Endothelial cell of umbilical vein (primary cell): Measurements from ENCODE around the gene DUSP10. TPM values are rescaled to one million over a fixed set of nuclear protein-coding genes. Genes with fewer than 3 reads are reported as not detected.
A peak's percentile ranks its signal among the peaks of the same experiment; 100 is the strongest.

Experiments
- BruUV-seq: library from RNA; stranded (reverse); fragments of 400-500 nt; replicated peaks from 2 replicates; lab custom pipeline; 2021; lab: Mats Ljungman, UMichigan
- CTCF ChIA-PET: fragments of 300-600, 350-600 bp; sonication (Branson Sonifier 250); formaldehyde crosslinking; loops from one replicate; lab custom pipeline; 2021; ENCODE audit warnings: antibody characterized with exemption, inconsistent platforms; lab: Charles Lee
- POLR2A ChIA-PET: fragments of 300-600, 350-600 bp; sonication (Branson Sonifier 250); formaldehyde crosslinking; loops from one replicate; lab custom pipeline; 2021; ENCODE audit warnings: antibody characterized with exemption, inconsistent platforms; lab: Charles Lee
- DNase-seq: peaks from one replicate; pipeline ENCODE4 v3.0.0-alpha.2; 2011; ENCODE audit warnings: low read depth, low spot score
- FAIRE-seq: peaks from 2 replicates; lab custom pipeline; 2011; peaks lifted over from hg19 to GRCh38; lab: Jason Lieb, UNC
- H2AFZ ChIP-seq: 2 replicates; pipeline ENCODE4 v1.6.0; 2012; ENCODE audit warnings: low read depth, low read length, control low read depth, inconsistent platforms
- H3K27ac ChIP-seq: 2 replicates; pipeline ENCODE4 v1.5.1; 2011; ENCODE audit warnings: low read depth, mild to moderate bottlenecking, control low read depth, low read length, moderate library complexity; ENCODE audit not compliant: insufficient read depth
- H3K27me3 ChIP-seq, 2 experiments: 2 replicates each; pipeline versions ENCODE4 v1.6.0 to v1.6.1; 2011; ENCODE audit warnings: low read length in 2 of 2, mixed read lengths in 1 of 2; ENCODE audit not compliant: control insufficient read depth in 2 of 2, insufficient read depth in 2 of 2
- H3K36me3 ChIP-seq, 2 experiments: 2 replicates in 1 of 2; 3 replicates in 1 of 2; pipeline ENCODE4 v1.5.1; 2011; ENCODE audit warnings: low read length in 2 of 2, mild to moderate bottlenecking in 1 of 2, moderate library complexity in 1 of 2; ENCODE audit not compliant: control insufficient read depth in 2 of 2, insufficient read depth in 2 of 2; ENCODE audit errors: extremely low read depth in 1 of 2
- H3K4me1 ChIP-seq: 3 replicates; pipeline ENCODE4 v1.5.1; 2011; ENCODE audit warnings: mild to moderate bottlenecking, low read length; ENCODE audit not compliant: control insufficient read depth, insufficient read depth; ENCODE audit errors: extremely low read depth
- H3K4me2 ChIP-seq: 2 replicates; pipeline ENCODE4 v1.6.1; 2011; ENCODE audit warnings: low read length, control low read depth, mixed read lengths; ENCODE audit not compliant: insufficient read depth
- H3K4me3 ChIP-seq, 3 experiments: fragments of 200-600 bp in 1 of 3; sonication (generic), shearing (Covaris generic) in 1 of 3; replicated peaks in 1 of 3; 2 replicates each; pipeline ENCODE4 v1.5.1; 2011 to 2016; ENCODE audit warnings: control low read depth in 3 of 3, low read length in 3 of 3, mild to moderate bottlenecking in 2 of 3, inconsistent platforms in 1 of 3, low read depth in 1 of 3, moderate library complexity in 1 of 3; ENCODE audit not compliant: insufficient read depth in 1 of 3
- H3K79me2 ChIP-seq: 2 replicates; pipeline ENCODE4 v1.6.0; 2012; ENCODE audit warnings: low read length, inconsistent platforms; ENCODE audit not compliant: control insufficient read depth, insufficient read depth
- H3K9ac ChIP-seq: replicated peaks from 2 replicates; pipeline ENCODE3; 2011; ENCODE audit warnings: low read length, control low read depth; ENCODE audit not compliant: insufficient read depth; ENCODE audit errors: extremely low read depth
- H3K9me1 ChIP-seq: replicated peaks from 3 replicates; pipeline ENCODE4 v1.6.0; 2011; ENCODE audit warnings: mild to moderate bottlenecking, low read length; ENCODE audit not compliant: control insufficient read depth, insufficient read depth; ENCODE audit errors: extremely low read depth
- H3K9me3 ChIP-seq: replicated peaks from 2 replicates; pipeline ENCODE4 v1.5.1; 2012; ENCODE audit warnings: low read length, inconsistent platforms; ENCODE audit not compliant: control insufficient read depth, insufficient read depth
- H4K20me1 ChIP-seq: replicated peaks from 2 replicates; pipeline ENCODE3; 2011; ENCODE audit warnings: mild to moderate bottlenecking, low read length; ENCODE audit not compliant: control insufficient read depth, insufficient read depth; ENCODE audit errors: extremely low read depth
- CTCF ChIP-seq, 2 donors: IDR thresholded peaks; 1 replicate in 1 of 2; 2 replicates in 1 of 2; pipeline ENCODE4 v1.5.1; 2011; ENCODE audit warnings: low read length in 2 of 2, mild to moderate bottlenecking in 2 of 2, moderate library complexity in 2 of 2, control low read depth in 1 of 2, inconsistent platforms in 1 of 2, low read depth in 1 of 2; ENCODE audit not compliant: insufficient read depth in 1 of 2; ENCODE audit errors: extremely low read depth in 1 of 2
- EZH2 ChIP-seq: IDR thresholded peaks from 2 replicates; pipeline ENCODE4 v1.6.1; 2012; ENCODE audit warnings: borderline replicate concordance, low read depth, mild to moderate bottlenecking, moderate library complexity, low read length, inconsistent platforms; ENCODE audit not compliant: severe bottlenecking
- FOS ChIP-seq: IDR thresholded peaks from 2 replicates; pipeline ENCODE4 v1.6.1; 2011; ENCODE audit warnings: mild to moderate bottlenecking, low read length, moderate library complexity, borderline replicate concordance; ENCODE audit not compliant: insufficient read depth
- GATA2 ChIP-seq: IDR thresholded peaks from 2 replicates; pipeline ENCODE4 v1.7.0; 2011; ENCODE audit warnings: low read depth, mild to moderate bottlenecking, moderate library complexity, mixed read lengths, low read length; ENCODE audit not compliant: insufficient read length, insufficient read depth
- JUN ChIP-seq: IDR thresholded peaks from 2 replicates; pipeline ENCODE4 v1.6.1; 2011; ENCODE audit warnings: borderline replicate concordance, low read depth; ENCODE audit not compliant: insufficient read length, insufficient read depth
- MAX ChIP-seq: IDR thresholded peaks from 2 replicates; pipeline ENCODE4 v1.6.1; 2011; ENCODE audit not compliant: insufficient read depth, insufficient read length
- MYC ChIP-seq: IDR thresholded peaks from one replicate; pipeline ENCODE4 v1.6.1; 2011; ENCODE audit warnings: mild to moderate bottlenecking, low read depth, low read length
- POLR2A ChIP-seq: IDR thresholded peaks from 2 replicates; pipeline ENCODE4 v1.6.1; 2012; ENCODE audit warnings: low read depth, mild to moderate bottlenecking, control low read depth, low read length
- POLR2AphosphoS5 ChIP-seq: IDR thresholded peaks from 2 replicates; pipeline ENCODE4 v1.6.1; 2012; ENCODE audit warnings: low read depth, mild to moderate bottlenecking, control low read depth, low read length, moderate library complexity; ENCODE audit not compliant: insufficient read depth
- dilution Hi-C: fragments of 300-500 bp; cut with MboI; formaldehyde crosslinking; loops from one replicate; pipeline ENCODE4 v1.15.0; 2019; ENCODE audit warnings: low sequenced_read_pairs; ENCODE audit not compliant: extremely low pct_ligation_motif_present
- intact Hi-C: fragments of 100-400 bp; cut with micrococcal nuclease; formaldehyde crosslinking; loops from one replicate; pipeline ENCODE4 v1.10.0; 2022
- polyA plus RNA-seq, 4 experiments: library from polyadenylated mRNA; depleted of rRNA in 3 of 4; stranded (reverse) in 3 of 4; unstranded in 1 of 4; fragments of >200 nt; gene quantifications; 2 replicates each; pipeline versions ENCODE4 v1.2.1 to v1.2.3, GENCODE V29; 2011 to 2012; ENCODE audit warnings: missing spikeins in 1 of 4
- total RNA-seq: library from RNA; stranded (reverse); gene quantifications from 2 replicates; pipeline ENCODE4 v1.2.3, GENCODE V29; 2021

DUSP10 gene
- total and polyA plus RNA-seq, 2 donors (not counting 3 experiments of a cell fraction or from before 2014, with no cell fraction given): 1.6 to 1.9 TPM

GRCh38 chr1:221774054-221774842 is 32.4 kb upstream of the DUSP10 start:
- FAIRE-seq: no peak
- intact Hi-C loops: no loop called here
- DNase-seq: no peak
- no TSS peak for BruUV-seq
- dilution Hi-C loops: no loop called here
- ChIA-PET CTCF (interaction anchor here (1.1 to 2.0 kb wide), 5 partner anchors 10 to 55 kb away, joined by 3 to 6 read pairs (median 4); partner anchors contain the start of gene DUSP10), POLR2A (no interaction called here)
- H2AFZ ChIP-seq: peak overlapping the region; percentile 20
- H3K9me1 ChIP-seq: no peaks in the 10 kb centered on the region
- peak overlapping the region; percentile 33 for H3K4me2 ChIP-seq
- H3K4me3 ChIP-seq: no peak overlapping the region
- peaks cover 5% of the 10 kb centered on the region for H3K4me1 ChIP-seq
- TF ChIP-seq JUN (no peak), POLR2A (no peak), GATA2 (no peak), EZH2 (no peak), POLR2AphosphoS5 (no peak)
- no peaks in the 10 kb centered on the region for H3K79me2 ChIP-seq
- no peak overlapping the region for H3K27ac ChIP-seq
- no peaks in the 10 kb centered on the region for H3K36me3 ChIP-seq
- no peak overlapping the region for H3K9ac ChIP-seq
- no peaks in the 10 kb centered on the region for H3K9me3 ChIP-seq
- H4K20me1 ChIP-seq: no peaks in the 10 kb centered on the region
- no peaks in the 10 kb centered on the region for H3K27me3 ChIP-seq

- dilution Hi-C loops: no loop called here
- FAIRE-seq: no peak
- DNase-seq: no peak
Measured at GRCh38 chr1:221773383-221773782, 31.5 kb upstream of the DUSP10 start.

More at GRCh38 chr1:221773383-221773782, 31.5 kb upstream of the DUSP10 start:
- no peak overlapping the region for H3K27ac ChIP-seq
- H3K4me3 ChIP-seq: no peak overlapping the region
- no peaks in the 10 kb centered on the region for H4K20me1 ChIP-seq
- no TSS peak for BruUV-seq
- POLR2A ChIA-PET: no interaction called here
- H3K27me3 ChIP-seq: no peaks in the 10 kb centered on the region
- H3K9ac ChIP-seq: no peak overlapping the region
- peaks cover 9% of the 10 kb centered on the region for H3K4me1 ChIP-seq
- no peaks in the 10 kb centered on the region for H3K9me1 ChIP-seq
- H3K79me2 ChIP-seq: no peaks in the 10 kb centered on the region
- TF ChIP-seq MAX (no peak), MYC (no peak), GATA2 (no peak), FOS (no peak), POLR2AphosphoS5 (no peak), JUN (no peak), CTCF (IDR thresholded peaks at IDR 0.05; ENCODE audit: extremely low read depth in 1 of 2, insufficient read depth in 1 of 2, low read depth in 1 of 2, low read length in 2 of 2) (no peak), EZH2 (no peak), POLR2A (no peak)
- CTCF ChIA-PET: interaction anchor here (1.1 to 2.0 kb wide), 4 partner anchors 11 to 32 kb away, joined by 3 to 6 read pairs (median 4); partner anchors contain the start of gene DUSP10
- H2AFZ ChIP-seq: no peak overlapping the region
- H3K9me3 ChIP-seq: no peaks in the 10 kb centered on the region
- no peak overlapping the region for H3K4me2 ChIP-seq
- H3K36me3 ChIP-seq: no peaks in the 10 kb centered on the region
- intact Hi-C loops: no loop called here
